H9 (cell line): ENCODE measurements around the gene ZNF880. TPM values are rescaled to one million over a fixed set of nuclear protein-coding genes. Genes with fewer than 3 reads are reported as not detected.

Experiments
- DNase-seq: peaks from one replicate; pipeline ENCODE4 v3.0.0-alpha.2; 2017
- H2AFZ ChIP-seq: one replicate; pipeline ENCODE4 v1.6.1; 2013; ENCODE audit warnings: mild to moderate bottlenecking, low read length, control low read depth, moderate library complexity
- H2AK5ac ChIP-seq: 2 replicates; pipeline ENCODE4 v1.6.1; 2013; ENCODE audit warnings: low read length, control low read depth, mixed read lengths; ENCODE audit not compliant: insufficient read length
- H2BK120ac ChIP-seq: one replicate; pipeline ENCODE4 v1.6.1; 2013; ENCODE audit warnings: low read depth, mild to moderate bottlenecking, low read length, control low read depth, inconsistent platforms; ENCODE audit not compliant: poor library complexity, severe bottlenecking
- H2BK12ac ChIP-seq: 2 replicates; pipeline ENCODE4 v1.6.1; 2013; ENCODE audit warnings: low read length, control low read depth, mixed read lengths, low read depth; ENCODE audit not compliant: insufficient read length
- H2BK15ac ChIP-seq: 2 replicates; pipeline ENCODE4 v1.6.1; 2013; ENCODE audit warnings: low read depth, low read length, control low read depth
- H2BK20ac ChIP-seq: one replicate; pipeline ENCODE4 v1.6.1; 2013; ENCODE audit warnings: low read depth, mild to moderate bottlenecking, low read length, control low read depth, inconsistent platforms; ENCODE audit not compliant: poor library complexity, severe bottlenecking
- H2BK5ac ChIP-seq: 2 replicates; pipeline ENCODE4 v1.6.1; 2013; ENCODE audit warnings: low read length, control low read depth, mixed read lengths; ENCODE audit not compliant: insufficient read length
- H3K14ac ChIP-seq: 2 replicates; pipeline ENCODE4 v1.6.1; 2013; ENCODE audit warnings: low read length, control low read depth; ENCODE audit not compliant: insufficient read depth
- H3K18ac ChIP-seq: 2 replicates; pipeline ENCODE4 v1.6.1; 2013; ENCODE audit warnings: low read depth, mild to moderate bottlenecking, mixed read lengths, low read length, control low read depth; ENCODE audit not compliant: insufficient read length
- H3K23ac ChIP-seq: 2 replicates; pipeline ENCODE4 v1.6.1; 2013; ENCODE audit warnings: low read length, control low read depth, mixed read lengths, low read depth; ENCODE audit not compliant: insufficient read length
- H3K23me2 ChIP-seq: 2 replicates; pipeline ENCODE4 v1.6.1; 2013; ENCODE audit warnings: low read depth, mild to moderate bottlenecking, mixed read lengths, low read length, control low read depth; ENCODE audit not compliant: insufficient read length, poor library complexity, severe bottlenecking
- H3K27ac ChIP-seq: 2 replicates; pipeline ENCODE4 v1.5.1; 2013; ENCODE audit warnings: low read length, control low read depth, mixed read lengths, low read depth; ENCODE audit not compliant: insufficient read length
- H3K27me3 ChIP-seq: 2 replicates; pipeline ENCODE4 v1.6.1; 2013; ENCODE audit warnings: low read length, control low read depth, inconsistent platforms; ENCODE audit not compliant: insufficient read depth
- H3K4ac ChIP-seq: 2 replicates; pipeline ENCODE4 v1.6.1; 2013; ENCODE audit warnings: low read depth, mild to moderate bottlenecking, control low read depth, inconsistent platforms, low read length, moderate library complexity
- H3K4me1 ChIP-seq: 2 replicates; pipeline ENCODE4 v1.6.1; 2013; ENCODE audit warnings: low read length, control low read depth, inconsistent platforms; ENCODE audit not compliant: insufficient read depth
- H3K4me2 ChIP-seq: 2 replicates; pipeline ENCODE4 v1.6.1; 2013; ENCODE audit warnings: low read length, control low read depth, mixed read lengths; ENCODE audit not compliant: insufficient read length, insufficient read depth
- H3K56ac ChIP-seq: 2 replicates; pipeline ENCODE4 v1.6.1; 2013; ENCODE audit warnings: low read depth, mild to moderate bottlenecking, mixed read lengths, low read length, control low read depth; ENCODE audit not compliant: insufficient read length
- H3K79me1 ChIP-seq: 2 replicates; pipeline ENCODE4 v1.6.1; 2013; ENCODE audit warnings: low read depth, mild to moderate bottlenecking, moderate library complexity, low read length, control low read depth, inconsistent platforms; ENCODE audit not compliant: insufficient read depth, poor library complexity, severe bottlenecking
- H3K79me2 ChIP-seq: 2 replicates; pipeline ENCODE4 v1.6.1; 2013; ENCODE audit warnings: low read length, control low read depth, inconsistent platforms; ENCODE audit not compliant: insufficient read depth
- H3K9ac ChIP-seq: 2 replicates; pipeline ENCODE4 v1.6.1; 2013; ENCODE audit warnings: low read length, control low read depth, mixed read lengths; ENCODE audit not compliant: insufficient read length; ENCODE audit errors: extremely low read depth
- H3K9me3 ChIP-seq: one replicate; pipeline ENCODE4 v1.6.1; 2013; ENCODE audit warnings: low read depth, low read length, inconsistent platforms; ENCODE audit not compliant: control insufficient read depth
- H3T11ph ChIP-seq: one replicate; pipeline ENCODE4 v1.6.1; 2013; ENCODE audit warnings: mild to moderate bottlenecking, low read length, control low read depth, inconsistent platforms
- H4K20me1 ChIP-seq: one replicate; pipeline ENCODE4 v1.6.1; 2013; ENCODE audit not compliant: control insufficient read depth, insufficient read length, insufficient read depth
- H4K5ac ChIP-seq: 2 replicates; pipeline ENCODE4 v1.6.1; 2013; ENCODE audit warnings: low read depth, mild to moderate bottlenecking, mixed read lengths, low read length, control low read depth; ENCODE audit not compliant: insufficient read length
- H4K8ac ChIP-seq: replicated peaks from 2 replicates; pipeline ENCODE4 v1.6.1; 2013; ENCODE audit warnings: low read length, control low read depth, mixed read lengths, low read depth; ENCODE audit not compliant: insufficient read length
- H4K91ac ChIP-seq: 2 replicates; pipeline ENCODE4 v1.6.1; 2013; ENCODE audit warnings: low read depth, mild to moderate bottlenecking, moderate library complexity, mixed read lengths, low read length, control low read depth; ENCODE audit not compliant: insufficient read length
- H3K27ac Mint-ChIP-seq, 3 experiments: 2 replicates in 2 of 3; 3 replicates in 1 of 3; pipeline ENCODE4 v1.8.0; 2020 to 2021; ENCODE audit warnings: mixed read lengths in 3 of 3, mild to moderate bottlenecking in 1 of 3, moderate library complexity in 1 of 3
- H3K27me3 Mint-ChIP-seq: 2 replicates; pipeline ENCODE4 v1.8.0; 2021; ENCODE audit warnings: low read depth, mild to moderate bottlenecking, moderate library complexity, mixed read lengths
- H3K36me3 Mint-ChIP-seq, 3 experiments: 2 replicates in 2 of 3; 3 replicates in 1 of 3; pipeline ENCODE4 v1.8.0; 2020 to 2021; ENCODE audit warnings: low read depth in 3 of 3, mixed read lengths in 3 of 3; ENCODE audit not compliant: insufficient read depth in 1 of 3
- H3K4me1 Mint-ChIP-seq, 2 experiments: 2 replicates each; pipeline ENCODE4 v1.8.0; 2020; ENCODE audit warnings: mixed read lengths in 2 of 2
- H3K4me3 Mint-ChIP-seq, 2 experiments: 2 replicates in 1 of 2; 3 replicates in 1 of 2; pipeline ENCODE4 v1.8.0; 2020 to 2021; ENCODE audit warnings: mild to moderate bottlenecking in 2 of 2, mixed read lengths in 2 of 2, moderate library complexity in 1 of 2
- H3K9me3 Mint-ChIP-seq, 2 experiments: 2 replicates in 1 of 2; 3 replicates in 1 of 2; pipeline ENCODE4 v1.8.0; 2020; ENCODE audit warnings: mild to moderate bottlenecking in 2 of 2, mixed read lengths in 2 of 2, moderate library complexity in 1 of 2
- WGBS: extraction: QIAGEN DNeasy Blood & Tissue Kit; methylation state at CpG from one replicate; pipeline ENCODE4 v1.1.7; 2013; ENCODE audit warnings: missing lambda C conversion rate, low lambda C conversion rate, mixed read lengths; ENCODE audit not compliant: insufficient read length; ENCODE audit errors: extremely low coverage; 5-methylcytosine and 5-hydroxymethylcytosine counted together
- total RNA-seq: library from RNA; stranded (reverse); gene quantifications from 2 replicates; pipeline ENCODE4 v1.2.1, GENCODE V29; 2021
- TF ChIP-seq, protein P1 (sequence below): fragments of 200-600 bp; sonication (generic); conservative IDR thresholded peaks from 3 replicates; pipeline ENCODE4 v1.8.0; 2021; ENCODE audit warnings: antibody characterized with exemption, mild to moderate bottlenecking

Gene ZNF880
- total RNA-seq, 1 experiment from 2014 or later, result 1.9 TPM

DNA sequence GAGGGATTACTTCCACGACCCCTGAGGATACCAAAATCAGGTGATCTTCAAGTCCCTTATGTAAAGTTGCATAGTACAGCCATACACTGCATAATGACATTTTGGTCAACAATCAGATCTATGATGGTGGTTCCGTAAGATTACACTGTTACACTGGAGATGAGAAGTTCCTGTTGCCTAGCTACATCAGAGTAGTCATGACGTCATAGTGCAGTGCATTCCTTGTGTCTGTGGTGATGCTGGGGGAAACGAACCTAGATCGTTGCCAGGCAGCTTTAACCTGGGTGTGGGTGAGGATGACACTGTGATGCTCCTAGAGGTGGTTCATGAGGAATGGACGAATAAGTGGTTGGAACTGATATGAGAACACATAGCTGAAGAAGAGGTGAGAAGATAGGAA is 24.6 kb upstream of the ZNF880 start:
- Mint-ChIP-seq H3K4me3 (peak overlapping the region in 1 of 2 experiments; percentile 6; a peak in 1 of 5 replicates), H3K27ac (no peak overlapping the region)

More for the DNA sequence above, 24.6 kb upstream of the ZNF880 start:
- Histone ChIP-seq H3K56ac (no peak overlapping the region), H3K4me2 (no peak overlapping the region), H2BK15ac (no peak overlapping the region), H3K23me2 (no peaks in the 10 kb centered on the region), H3K18ac (no peak overlapping the region), H3K4ac (no peak overlapping the region), H3K9ac (no peak overlapping the region), H3T11ph (no peak overlapping the region), H2BK5ac (no peak overlapping the region), H2AK5ac (no peak overlapping the region), H3K79me2 (no peaks in the 10 kb centered on the region), H3K9me3 (no peaks in the 10 kb centered on the region), H2AFZ (no peak overlapping the region), H3K23ac (no peak overlapping the region), H3K14ac (no peak overlapping the region), H2BK120ac (no peak overlapping the region), H3K27ac (no peak overlapping the region), H2BK20ac (no peak overlapping the region), H3K27me3 (no peaks in the 10 kb centered on the region), H3K79me1 (no peaks in the 10 kb centered on the region), H4K8ac (no peak overlapping the region), H4K20me1 (no peaks in the 10 kb centered on the region), H4K91ac (no peak overlapping the region), H2BK12ac (no peak overlapping the region), H4K5ac (no peak overlapping the region), H3K4me1 (no peaks in the 10 kb centered on the region)
- peaks cover 25 to 36% (median 33%) of the 10 kb centered on the region in 3 experiments for H3K36me3 Mint-ChIP-seq
- TF ChIP-seq, protein P1, sequence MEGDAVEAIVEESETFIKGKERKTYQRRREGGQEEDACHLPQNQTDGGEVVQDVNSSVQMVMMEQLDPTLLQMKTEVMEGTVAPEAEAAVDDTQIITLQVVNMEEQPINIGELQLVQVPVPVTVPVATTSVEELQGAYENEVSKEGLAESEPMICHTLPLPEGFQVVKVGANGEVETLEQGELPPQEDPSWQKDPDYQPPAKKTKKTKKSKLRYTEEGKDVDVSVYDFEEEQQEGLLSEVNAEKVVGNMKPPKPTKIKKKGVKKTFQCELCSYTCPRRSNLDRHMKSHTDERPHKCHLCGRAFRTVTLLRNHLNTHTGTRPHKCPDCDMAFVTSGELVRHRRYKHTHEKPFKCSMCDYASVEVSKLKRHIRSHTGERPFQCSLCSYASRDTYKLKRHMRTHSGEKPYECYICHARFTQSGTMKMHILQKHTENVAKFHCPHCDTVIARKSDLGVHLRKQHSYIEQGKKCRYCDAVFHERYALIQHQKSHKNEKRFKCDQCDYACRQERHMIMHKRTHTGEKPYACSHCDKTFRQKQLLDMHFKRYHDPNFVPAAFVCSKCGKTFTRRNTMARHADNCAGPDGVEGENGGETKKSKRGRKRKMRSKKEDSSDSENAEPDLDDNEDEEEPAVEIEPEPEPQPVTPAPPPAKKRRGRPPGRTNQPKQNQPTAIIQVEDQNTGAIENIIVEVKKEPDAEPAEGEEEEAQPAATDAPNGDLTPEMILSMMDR, result no peak
- DNase-seq, result no peak
- peaks cover 3 to 27% of the 10 kb centered on the region in 2 experiments for H3K9me3 Mint-ChIP-seq
- WGBS, result no CpG with 5 or more reads among the region's 6 CpGs
- no peaks in the 10 kb centered on the region; the same call in 1 of the 2 replicates for H3K27me3 Mint-ChIP-seq
- H3K4me1 Mint-ChIP-seq, result peaks cover 0 to 2% of the 10 kb centered on the region in 2 experiments; a peak in 2 of 4 replicates
